GM11168 (cell line): ENCODE data around the gene SMIM45.

Experiments
- in situ Hi-C: fragments of 300-500 bp; cut with MboI; formaldehyde crosslinking; loops from one replicate; pipeline ENCODE4 v1.12.0; 2022; ENCODE audit warnings: low sequenced_read_pairs; ENCODE audit not compliant: unreplicated experiment

The SMIM45 gene

GRCh38 chr22:41933411-41934177 is 18.4 kb upstream of the SMIM45 start:
- in situ Hi-C loops, result no loop called here

DNA sequence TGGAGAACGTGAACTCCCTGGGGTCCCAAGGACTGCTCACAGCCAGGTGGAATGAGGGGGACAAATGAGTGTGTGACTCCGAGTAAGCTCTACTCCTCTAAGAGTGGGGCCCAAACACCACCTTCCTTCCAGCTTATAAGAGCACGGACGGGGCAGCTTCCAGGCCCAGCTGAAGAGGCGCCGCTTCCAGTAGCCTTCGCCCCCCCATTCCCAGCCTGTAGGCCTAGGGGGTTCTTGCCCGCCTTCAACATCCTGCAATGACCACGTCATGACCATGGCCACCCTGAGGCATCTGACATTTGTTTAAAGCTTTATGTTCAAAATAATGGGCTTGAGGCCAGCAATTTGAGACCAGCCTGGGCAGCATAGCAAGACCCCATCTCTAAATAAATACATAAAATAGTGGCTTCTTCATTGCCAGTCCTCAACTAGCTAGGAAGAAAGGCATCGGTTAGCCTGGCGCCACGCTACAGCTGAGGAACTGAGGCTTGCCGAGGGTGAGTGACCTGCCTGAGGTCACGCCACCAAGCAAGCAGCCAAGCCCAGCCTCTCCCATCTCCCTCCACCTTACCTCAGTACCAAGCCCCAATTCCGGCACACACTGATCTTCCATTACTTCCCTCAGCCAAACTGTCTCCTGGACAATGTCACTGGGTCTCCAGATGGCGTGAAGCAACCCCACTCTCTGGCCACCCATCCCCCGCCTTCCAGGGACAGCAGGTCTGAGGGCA is 17.5 kb upstream of the SMIM45 start:
- in situ Hi-C loops, result no loop called here

- in situ Hi-C loops, result no loop called here
These were observed 17.0 kb upstream of the SMIM45 start for GRCh38 chr22:41935015-41935351.

- in situ Hi-C loops, result no loop called here
These were observed 16.4 kb upstream of the SMIM45 start for GRCh38 chr22:41935509-41935908.

DNA sequence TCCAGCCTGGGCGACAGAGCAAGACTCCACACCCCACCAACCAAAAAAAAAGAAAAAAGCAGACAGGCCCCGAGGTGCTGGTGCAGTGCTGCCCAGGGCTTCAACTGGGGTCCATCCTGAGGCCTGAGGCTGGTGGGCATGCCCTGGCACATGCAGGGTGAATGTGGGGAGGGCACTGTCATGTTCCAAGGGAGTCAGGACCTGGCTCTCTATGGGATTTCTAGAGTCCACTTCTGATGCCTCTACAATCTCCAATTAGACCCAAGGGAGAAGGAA is 15.1 kb upstream of the SMIM45 start:
- in situ Hi-C loops, result no loop called here

- in situ Hi-C loops, result loop anchor here (5.0 to 10.0 kb wide), 2 partner anchors 105 to 243 kb away; partner anchors contain the start of genes MEI1 and SREBF2
These were observed 11.7 kb upstream of the SMIM45 start for GRCh38 chr22:41939981-41940831.

GRCh38 chr22:41940832-41941765 is 10.9 kb upstream of the SMIM45 start:
- in situ Hi-C loops, result loop anchor here (5.0 to 10.0 kb wide), 2 partner anchors 106 to 244 kb away; partner anchors contain the start of genes MEI1 and SREBF2

DNA sequence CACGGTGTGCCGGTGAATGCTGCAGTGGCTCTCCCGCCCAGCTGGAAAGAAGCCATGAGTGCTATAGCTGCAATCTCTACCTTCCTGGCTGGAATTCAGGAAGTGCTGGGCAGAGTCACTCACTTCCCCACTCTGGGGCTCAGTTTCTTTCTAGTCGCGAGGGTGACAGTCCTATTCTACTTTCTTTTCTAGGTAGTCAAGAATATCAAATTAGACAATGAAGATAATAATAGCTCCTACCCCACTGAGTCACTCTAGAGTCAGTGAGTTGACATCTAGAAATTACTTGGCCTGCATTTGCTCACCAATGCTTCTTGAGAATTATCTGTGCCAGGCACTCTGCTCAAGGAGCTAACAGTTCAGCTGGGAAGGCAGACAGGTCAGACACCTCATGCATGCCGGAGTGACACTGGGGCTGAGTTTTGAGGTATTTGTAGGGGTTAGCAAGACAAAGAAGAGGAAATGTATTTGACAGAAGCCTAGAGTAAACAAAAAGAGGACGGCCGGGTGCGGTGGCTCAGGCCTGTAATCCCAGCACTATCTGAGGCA is 8.2 kb upstream of the SMIM45 start:
- in situ Hi-C loops, result loop anchor here (5.0 to 10.0 kb wide), 2 partner anchors 109 to 246 kb away; partner anchors contain the start of genes MEI1 and SREBF2

- in situ Hi-C loops, result loop anchor here (10.0 kb wide), 1 partner anchor 112 kb away; the partner anchor contains the start of gene SREBF2
These were observed 5.1 kb upstream of the SMIM45 start, which contains the start of gene CENPM for GRCh38 chr22:41946629-41947423. TSS of gene CENPM (minus strand) at chr22:41947152. CDS start at chr22:41947076, 76 bp downstream.

- in situ Hi-C loops, result loop anchor here (10.0 kb wide), 1 partner anchor 113 kb away; the partner anchor contains the start of gene SREBF2
These were observed 4.4 kb upstream of the SMIM45 start for GRCh38 chr22:41947424-41948080.

DNA sequence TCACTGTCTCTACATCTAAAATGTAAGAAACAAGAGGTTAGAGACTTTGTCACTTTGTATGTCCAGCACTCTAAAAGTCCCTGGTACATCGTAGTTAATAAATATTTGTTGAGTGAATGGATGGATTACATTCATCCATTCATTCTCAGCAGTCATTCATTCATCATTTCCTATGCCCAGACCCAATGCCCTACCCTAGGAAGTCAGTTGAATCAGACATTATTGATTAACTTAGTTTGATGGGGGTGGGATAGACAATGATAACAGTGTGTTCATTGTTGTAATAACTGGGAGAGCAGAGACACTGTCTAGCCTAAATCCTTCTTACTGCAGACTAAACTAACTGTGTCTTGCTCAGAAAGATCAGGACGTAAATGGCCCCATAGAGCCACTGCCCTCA is 3.8 kb upstream of the SMIM45 start:
- in situ Hi-C loops, result loop anchor here (10.0 kb wide), 1 partner anchor 113 kb away; the partner anchor contains the start of gene SREBF2

DNA sequence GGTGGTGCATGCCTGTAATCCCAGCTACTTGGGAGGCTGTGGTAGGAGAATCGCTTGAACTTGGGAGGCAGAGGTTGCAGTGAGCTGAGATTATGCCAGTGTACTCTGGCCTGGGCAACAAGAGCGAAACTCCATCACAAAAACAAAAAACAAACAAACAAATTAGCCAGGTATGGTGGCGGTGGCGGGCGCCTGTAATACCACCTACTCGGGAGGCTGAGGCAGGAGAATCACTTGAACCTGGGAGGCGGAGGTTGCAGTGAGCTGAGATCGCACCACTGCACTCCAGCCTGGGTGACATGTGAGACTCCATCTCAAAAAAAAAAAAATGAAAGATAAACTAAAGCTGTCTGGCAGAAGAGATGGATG is 3.0 kb upstream of the SMIM45 start:
- in situ Hi-C loops, result loop anchor here (10.0 kb wide), 1 partner anchor 114 kb away; the partner anchor contains the start of gene SREBF2

GRCh38 chr22:41949297-41949965 is 2.5 kb upstream of the SMIM45 start:
- in situ Hi-C loops, result loop anchor here (10.0 kb wide), 1 partner anchor 115 kb away; the partner anchor contains the start of gene SREBF2

DNA sequence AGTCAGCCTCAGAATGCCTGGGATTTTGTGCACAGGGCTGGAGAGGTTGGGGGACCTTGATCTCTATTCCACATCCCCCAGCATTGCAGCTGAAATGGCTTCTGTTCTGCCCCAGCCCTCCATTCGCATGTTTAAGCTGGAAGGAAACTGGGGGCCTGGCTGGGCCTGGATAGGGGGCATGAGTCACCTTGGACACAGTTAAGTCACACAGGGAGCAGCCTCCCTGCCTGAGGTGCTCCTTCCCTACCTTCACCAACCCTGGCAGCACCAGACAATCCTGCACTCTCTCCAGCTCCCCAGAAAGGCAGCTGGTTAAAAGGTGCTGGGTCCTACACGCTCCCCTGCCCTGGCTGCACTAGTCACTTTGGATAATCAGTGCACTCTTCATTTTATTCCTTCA is 763 bp downstream of the SMIM45 start:
- in situ Hi-C loops, result loop anchor here (10.0 kb wide), 1 partner anchor 492 kb away; no protein-coding TSS in a partner anchor

- in situ Hi-C loops, result loop anchor here (10.0 kb wide), 1 partner anchor 487 kb away; no protein-coding TSS in a partner anchor
These were observed 6.1 kb downstream of the SMIM45 start for GRCh38 chr22:41957941-41958556.

DNA sequence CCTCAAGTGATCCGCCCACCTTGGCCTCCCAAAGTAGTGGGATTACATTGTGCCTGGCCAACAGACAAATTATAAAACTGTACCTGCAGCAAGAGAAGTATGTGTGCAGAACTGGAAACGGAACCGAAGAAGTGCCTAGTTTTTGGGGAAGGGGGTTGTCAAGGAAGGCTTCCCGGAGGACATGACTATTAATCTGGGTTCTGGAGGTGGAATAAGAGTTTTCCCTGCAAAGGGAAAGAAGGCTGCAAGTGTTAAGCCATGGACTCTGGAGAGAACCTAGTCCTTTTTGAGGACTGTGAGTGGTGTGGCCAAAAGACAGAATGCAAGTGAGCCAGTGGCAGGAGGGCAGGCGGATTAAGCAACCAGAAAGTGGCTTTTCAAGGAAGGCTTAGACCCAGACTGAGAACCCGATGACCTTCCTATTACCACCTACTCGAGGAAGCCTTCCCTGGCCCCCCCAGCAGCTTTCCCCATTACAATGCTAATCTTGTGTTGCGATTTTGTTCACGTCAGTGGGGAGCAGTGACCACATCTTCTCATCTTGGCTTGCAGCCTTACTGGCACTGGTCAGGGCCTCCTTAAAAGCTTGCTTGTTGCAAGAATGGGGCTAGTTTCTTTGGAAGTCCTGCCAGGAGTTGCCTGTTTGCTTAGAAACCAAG is 11.6 kb downstream of the SMIM45 start:
- in situ Hi-C loops, result loop anchor here (10.0 kb wide), 1 partner anchor 111 kb away; the partner anchor contains the start of genes NAGA, PHETA2 and SMDT1
